ENCODE measurements around the gene COPG2.

DNA sequence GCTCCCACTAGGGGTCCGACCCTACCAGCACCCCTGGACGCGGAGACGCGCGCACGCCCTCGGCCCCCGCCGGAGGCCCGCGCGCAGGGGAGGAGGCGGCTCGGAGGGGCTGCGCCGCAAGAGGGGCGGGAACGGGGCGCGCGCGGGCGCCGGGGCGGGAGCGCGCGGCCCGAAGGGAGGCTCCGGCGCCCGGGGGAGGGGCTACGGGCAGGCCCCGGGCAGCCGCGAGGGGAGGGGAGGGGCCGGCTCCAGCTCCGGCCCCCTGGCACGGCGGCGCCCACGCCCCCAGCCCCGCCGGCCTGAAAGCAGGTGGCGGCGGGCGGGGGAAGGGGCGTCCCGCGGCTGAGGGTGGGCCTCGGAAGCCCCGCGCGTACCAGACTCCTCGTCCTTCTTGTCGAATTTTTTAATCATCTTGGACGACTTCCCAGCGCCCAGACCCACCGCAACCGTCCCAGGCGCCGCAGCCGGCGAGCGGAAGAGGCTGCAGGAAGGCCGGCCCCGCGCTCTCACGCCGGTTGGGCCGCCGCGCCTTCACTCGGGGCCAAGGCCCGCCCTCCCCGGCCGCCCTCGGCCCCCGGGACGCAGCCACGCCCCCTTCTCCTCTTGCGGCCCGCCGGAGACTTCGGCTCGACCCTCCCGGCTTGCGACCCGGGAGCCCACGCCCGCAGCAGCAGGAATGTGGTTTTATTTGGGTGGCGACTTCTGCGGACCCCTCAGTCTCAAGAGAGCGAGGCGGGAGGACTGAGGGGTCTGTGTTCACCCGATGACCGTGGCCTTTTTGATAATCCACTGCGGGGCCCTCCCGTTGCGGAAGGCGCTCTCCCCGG, at the start of gene COPG2:
- TF ChIP-seq, protein P1, sequence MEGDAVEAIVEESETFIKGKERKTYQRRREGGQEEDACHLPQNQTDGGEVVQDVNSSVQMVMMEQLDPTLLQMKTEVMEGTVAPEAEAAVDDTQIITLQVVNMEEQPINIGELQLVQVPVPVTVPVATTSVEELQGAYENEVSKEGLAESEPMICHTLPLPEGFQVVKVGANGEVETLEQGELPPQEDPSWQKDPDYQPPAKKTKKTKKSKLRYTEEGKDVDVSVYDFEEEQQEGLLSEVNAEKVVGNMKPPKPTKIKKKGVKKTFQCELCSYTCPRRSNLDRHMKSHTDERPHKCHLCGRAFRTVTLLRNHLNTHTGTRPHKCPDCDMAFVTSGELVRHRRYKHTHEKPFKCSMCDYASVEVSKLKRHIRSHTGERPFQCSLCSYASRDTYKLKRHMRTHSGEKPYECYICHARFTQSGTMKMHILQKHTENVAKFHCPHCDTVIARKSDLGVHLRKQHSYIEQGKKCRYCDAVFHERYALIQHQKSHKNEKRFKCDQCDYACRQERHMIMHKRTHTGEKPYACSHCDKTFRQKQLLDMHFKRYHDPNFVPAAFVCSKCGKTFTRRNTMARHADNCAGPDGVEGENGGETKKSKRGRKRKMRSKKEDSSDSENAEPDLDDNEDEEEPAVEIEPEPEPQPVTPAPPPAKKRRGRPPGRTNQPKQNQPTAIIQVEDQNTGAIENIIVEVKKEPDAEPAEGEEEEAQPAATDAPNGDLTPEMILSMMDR (conservative IDR thresholded peaks at IDR 0.05) = no peak
- no peak for TF ChIP-seq EZH2 (IDR thresholded peaks at IDR 0.05; ENCODE audit: low read depth)

Data from PC-9 (cell line).